Stimulated activated CD4-positive, alpha-beta T cell treated with anti-CD3 and anti-CD28 coated beads, Interleukin-4, amount 100 ng/mL, for 1 hour (primary cell): ENCODE data around the gene ACE2.

ENCODE experiments used
- DNase-seq: peaks from one replicate; pipeline ENCODE4 v3.0.0-alpha.2; 2020

ACE2 gene

GRCh38 chrX:15570145-15570544, 30.6 kb downstream of the ACE2 start:
- no peak for DNase-seq

GRCh38 chrX:15567886-15568616, 32.7 kb downstream of the ACE2 start:
- DNase-seq = no peak

- DNase-seq = no peak
These were observed 33.5 kb downstream of the ACE2 start for GRCh38 chrX:15567267-15567666.

- DNase-seq = no peak
These were observed 34.5 kb downstream of the ACE2 start for GRCh38 chrX:15566244-15566643.

GRCh38 chrX:15564981-15565579, 35.7 kb downstream of the ACE2 start:
- DNase-seq = peak; percentile 8

GRCh38 chrX:15563056-15563455, 37.7 kb downstream of the ACE2 start:
- no peak for DNase-seq

GRCh38 chrX:15560924-15561323, 39.8 kb downstream of the ACE2 start:
- no peak for DNase-seq

- DNase-seq = no peak
These were observed 41.5 kb downstream of the ACE2 start for GRCh38 chrX:15559227-15559626.

- DNase-seq = no peak
These were observed 51.4 kb downstream of the ACE2 start for GRCh38 chrX:15549189-15550012.

- DNase-seq = no peak
These were observed 53.4 kb downstream of the ACE2 start for GRCh38 chrX:15547356-15547755.

- DNase-seq = no peak
These were observed 54.0 kb downstream of the ACE2 start for GRCh38 chrX:15546745-15547144.

GRCh38 chrX:15530318-15530717, 70.4 kb downstream of the ACE2 start:
- DNase-seq = no peak

GRCh38 chrX:15529165-15529564, 71.6 kb downstream of the ACE2 start:
- DNase-seq = no peak

- no peak for DNase-seq
These were observed 74.9 kb downstream of the ACE2 start for GRCh38 chrX:15525664-15526416.

GRCh38 chrX:15524417-15524816, 76.3 kb downstream of the ACE2 start:
- no peak for DNase-seq

GRCh38 chrX:15523088-15523487, 77.7 kb downstream of the ACE2 start:
- DNase-seq = no peak

GRCh38 chrX:15522464-15522863, 78.3 kb downstream of the ACE2 start:
- no peak for DNase-seq

- DNase-seq = no peak
These were observed 84.8 kb downstream of the ACE2 start for GRCh38 chrX:15515931-15516330.

- DNase-seq = no peak
These were observed 86.5 kb downstream of the ACE2 start for GRCh38 chrX:15514279-15514678.

GRCh38 chrX:15512401-15512965, 88.3 kb downstream of the ACE2 start:
- no peak for DNase-seq

GRCh38 chrX:15511563-15511962, 89.2 kb downstream of the ACE2 start:
- no peak for DNase-seq
